IPS-18a (cell line): ENCODE data around the gene SKIC3.

Experiments
- H3K27ac ChIP-seq: one replicate; pipeline ENCODE4 v1.5.1; 2013; ENCODE audit warnings: low read length
- H3K27me3 ChIP-seq: one replicate; pipeline ENCODE4 v1.6.1; 2013; ENCODE audit warnings: mild to moderate bottlenecking, low read length; ENCODE audit not compliant: control insufficient read depth, insufficient read depth
- H3K36me3 ChIP-seq: one replicate; pipeline ENCODE4 v1.6.1; 2013; ENCODE audit warnings: low read depth, low read length; ENCODE audit not compliant: control insufficient read depth
- H3K4me1 ChIP-seq: one replicate; pipeline ENCODE4 v1.6.1; 2013; ENCODE audit warnings: low read depth, low read length; ENCODE audit not compliant: control insufficient read depth
- H3K4me3 ChIP-seq: one replicate; pipeline ENCODE4 v1.5.1; 2013; ENCODE audit warnings: low read length
- H3K9ac ChIP-seq: one replicate; pipeline ENCODE4 v1.6.1; 2013; ENCODE audit warnings: mild to moderate bottlenecking, low read length, moderate library complexity
- H3K9me3 ChIP-seq: one replicate; pipeline ENCODE4 v1.6.1; 2013; ENCODE audit warnings: low read depth, low read length; ENCODE audit not compliant: control insufficient read depth

SKIC3 gene

DNA sequence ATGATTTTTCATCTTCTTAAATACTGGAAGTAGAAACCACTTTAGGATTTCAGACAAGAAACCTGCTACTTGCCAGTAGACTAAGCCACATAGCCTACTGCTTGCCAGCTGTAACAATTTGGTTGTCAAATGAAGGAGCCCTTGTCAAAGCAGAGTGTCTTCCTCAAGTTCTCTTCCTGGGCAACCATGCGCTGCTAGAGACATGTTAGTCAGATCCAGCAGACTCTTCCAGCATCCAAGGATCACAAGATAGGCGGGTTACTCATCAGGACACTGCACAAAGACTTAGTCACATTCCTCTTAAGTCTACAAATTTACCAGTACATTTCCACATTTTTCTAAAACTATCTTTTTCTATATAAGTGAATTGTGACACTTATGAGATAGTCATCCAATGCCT is 24.4 kb downstream of the SKIC3 start:
- Histone ChIP-seq H3K36me3 (peaks cover 30% of the 10 kb centered on the region), H3K27me3 (no peaks in the 10 kb centered on the region), H3K9me3 (no peaks in the 10 kb centered on the region), H3K4me3 (no peak overlapping the region), H3K4me1 (peaks cover 21% of the 10 kb centered on the region), H3K9ac (no peak overlapping the region), H3K27ac (no peak overlapping the region)

DNA sequence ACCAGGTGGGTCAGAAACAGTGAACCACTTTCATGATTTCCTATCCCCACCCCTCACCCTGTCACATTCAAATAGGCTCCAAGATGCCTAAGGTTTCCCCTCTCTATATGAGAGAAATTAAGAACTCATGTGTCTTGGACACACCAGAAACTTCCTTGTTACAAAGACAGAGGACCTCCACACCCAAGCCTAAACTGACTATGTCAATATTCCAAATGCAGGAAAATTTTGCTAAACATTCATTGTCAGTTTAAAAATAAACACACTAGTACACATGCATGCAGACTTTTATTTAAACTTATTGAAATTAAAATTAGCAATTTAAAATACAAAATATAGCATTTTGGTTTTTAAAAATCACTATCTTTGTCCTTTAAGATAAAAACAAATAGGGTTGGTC is 26.2 kb downstream of the SKIC3 start:
- peaks cover 38% of the 10 kb centered on the region for H3K36me3 ChIP-seq
- peaks cover 20% of the 10 kb centered on the region for H3K4me1 ChIP-seq
- no peak overlapping the region for H3K4me3 ChIP-seq

DNA sequence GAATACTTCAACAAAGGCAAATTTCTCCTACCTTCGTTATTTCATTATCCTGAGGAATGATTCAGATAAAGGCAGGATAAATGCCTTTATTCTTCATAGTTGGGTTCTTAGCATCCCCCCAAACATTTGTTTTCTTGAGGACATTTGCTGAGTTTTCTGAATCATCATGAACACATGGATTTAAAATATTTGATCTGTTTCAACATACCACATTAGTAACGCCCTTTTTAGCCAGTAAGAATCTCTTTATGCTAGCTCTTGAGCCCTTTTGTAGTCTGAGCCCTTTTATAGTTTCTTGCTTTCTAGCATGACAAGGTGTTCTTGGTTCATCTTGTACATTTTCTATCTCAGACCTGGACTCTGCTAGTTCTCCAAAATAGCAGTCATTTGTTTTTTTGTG is 27.9 kb downstream of the SKIC3 start:
- H3K36me3 ChIP-seq = peaks cover 42% of the 10 kb centered on the region

More for the DNA sequence above, 26.2 kb downstream of the SKIC3 start:
- Histone ChIP-seq H3K27me3 (no peaks in the 10 kb centered on the region), H3K9ac (no peak overlapping the region), H3K27ac (no peak overlapping the region), H3K9me3 (no peaks in the 10 kb centered on the region)

DNA sequence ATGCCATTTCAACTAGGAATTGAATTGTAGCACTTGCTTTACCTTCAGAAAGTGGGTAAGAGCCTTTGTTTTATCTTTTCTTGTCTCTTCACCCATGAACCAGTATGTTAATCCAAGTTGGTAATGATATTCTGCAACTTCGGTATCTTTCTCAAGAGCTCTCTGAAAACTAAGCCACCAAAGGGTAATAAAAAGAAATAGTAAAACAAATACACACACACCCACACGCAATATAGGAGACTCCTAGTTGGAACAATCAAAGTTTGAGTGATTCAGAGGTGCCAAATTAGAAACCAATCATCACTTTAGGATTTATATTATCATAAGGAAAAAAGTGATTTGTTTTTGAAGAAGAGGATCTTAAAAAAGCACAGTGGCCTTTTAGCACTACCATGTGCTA is 30.4 kb downstream of the SKIC3 start:
- no peak overlapping the region for H3K4me3 ChIP-seq
- H3K9me3 ChIP-seq = no peaks in the 10 kb centered on the region
- H3K9ac ChIP-seq = no peak overlapping the region
- no peaks in the 10 kb centered on the region for H3K27me3 ChIP-seq
- no peak overlapping the region for H3K27ac ChIP-seq
- no peaks in the 10 kb centered on the region for H3K4me1 ChIP-seq
- H3K36me3 ChIP-seq = peaks cover 45% of the 10 kb centered on the region

More for the DNA sequence above, 27.9 kb downstream of the SKIC3 start:
- H3K9me3 ChIP-seq = no peaks in the 10 kb centered on the region
- no peaks in the 10 kb centered on the region for H3K27me3 ChIP-seq
- H3K27ac ChIP-seq = no peak overlapping the region
- no peak overlapping the region for H3K4me3 ChIP-seq
- no peak overlapping the region for H3K9ac ChIP-seq
- H3K4me1 ChIP-seq = peaks cover 3% of the 10 kb centered on the region

DNA sequence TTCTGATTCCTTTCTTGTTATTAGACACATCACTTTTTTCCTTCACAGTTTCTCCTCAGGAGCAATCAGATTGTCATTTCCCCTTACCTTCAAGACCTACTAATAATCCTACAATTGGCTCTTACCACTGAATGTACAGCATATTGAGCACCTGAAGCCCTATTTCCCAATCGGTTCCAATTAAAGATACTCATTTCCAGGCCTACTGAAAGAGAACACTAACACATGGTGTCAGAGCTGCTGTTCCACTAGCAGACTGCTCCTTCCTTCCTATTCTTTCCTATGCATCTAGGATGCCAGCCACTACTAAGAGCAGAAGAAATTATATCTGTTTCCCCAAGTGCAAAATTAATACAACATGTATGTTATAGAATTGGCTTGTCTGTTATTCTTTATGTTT is 34.6 kb downstream of the SKIC3 start:
- no peaks in the 10 kb centered on the region for H3K9me3 ChIP-seq
- H3K9ac ChIP-seq = no peak overlapping the region
- H3K27me3 ChIP-seq = no peaks in the 10 kb centered on the region
- H3K36me3 ChIP-seq = peaks cover 32% of the 10 kb centered on the region
- no peaks in the 10 kb centered on the region for H3K4me1 ChIP-seq
- H3K27ac ChIP-seq = no peak overlapping the region
- no peak overlapping the region for H3K4me3 ChIP-seq

DNA sequence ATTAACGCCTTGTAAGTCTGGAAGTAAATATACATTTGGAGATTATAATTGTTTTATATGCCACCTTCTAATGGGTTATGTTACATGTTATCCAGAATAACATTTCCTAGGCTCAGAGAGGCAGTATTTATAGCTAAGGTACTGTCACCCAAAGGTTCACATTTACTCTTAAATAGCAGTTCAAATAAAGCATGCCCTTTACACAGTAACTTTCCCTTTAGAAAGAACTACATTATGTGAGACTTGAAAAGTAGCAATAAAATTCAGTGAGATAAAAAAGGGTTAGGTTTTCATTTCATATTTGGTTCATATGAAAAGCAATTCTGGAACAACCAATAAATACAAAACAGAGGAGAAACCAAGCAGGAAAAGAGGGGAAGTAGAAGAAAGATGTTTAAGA is 35.1 kb downstream of the SKIC3 start:
- Histone ChIP-seq H3K27me3 (no peaks in the 10 kb centered on the region), H3K9ac (no peak overlapping the region), H3K27ac (no peak overlapping the region), H3K9me3 (no peaks in the 10 kb centered on the region), H3K4me3 (no peak overlapping the region), H3K36me3 (peaks cover 30% of the 10 kb centered on the region), H3K4me1 (no peaks in the 10 kb centered on the region)

DNA sequence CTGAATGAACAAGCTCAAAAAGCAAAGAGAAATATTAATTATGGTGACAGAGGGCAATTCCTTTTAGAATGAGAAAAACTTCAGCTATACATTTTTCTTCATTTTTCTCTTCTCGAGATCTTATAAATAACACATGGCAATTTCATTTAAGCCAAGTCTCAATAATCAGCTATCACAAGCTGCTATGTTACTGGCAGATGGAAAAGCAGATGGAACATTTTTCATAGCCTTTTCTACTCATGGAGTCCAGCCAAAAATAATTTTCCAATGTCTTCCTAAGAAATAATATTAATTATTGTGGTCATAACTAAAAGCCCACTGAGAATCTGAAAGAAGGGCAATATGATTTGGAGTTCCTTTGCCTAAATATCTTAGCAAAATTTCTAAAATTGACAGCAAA is 35.6 kb downstream of the SKIC3 start:
- Histone ChIP-seq H3K4me3 (no peak overlapping the region), H3K27me3 (no peaks in the 10 kb centered on the region), H3K9me3 (no peaks in the 10 kb centered on the region), H3K36me3 (peaks cover 33% of the 10 kb centered on the region), H3K27ac (no peak overlapping the region), H3K9ac (no peak overlapping the region), H3K4me1 (no peaks in the 10 kb centered on the region)

DNA sequence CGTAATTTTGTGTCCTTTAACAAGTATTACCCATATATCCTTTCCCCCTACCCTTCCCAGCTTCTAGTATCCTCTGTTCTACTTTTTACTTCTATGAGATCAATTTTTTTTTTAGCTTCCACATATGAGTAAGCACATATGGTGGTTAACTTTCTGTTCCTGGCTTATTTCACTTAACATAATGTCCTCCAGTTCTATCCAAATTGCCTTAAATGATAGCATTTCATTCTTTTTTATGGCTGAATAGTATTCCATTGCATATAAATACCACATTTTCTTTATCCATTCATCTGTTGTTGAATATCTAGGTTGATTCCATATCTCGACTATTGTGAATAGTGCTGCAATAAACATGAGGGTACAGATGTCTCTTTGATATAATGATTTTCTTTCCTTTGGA is 36.4 kb downstream of the SKIC3 start:
- Histone ChIP-seq H3K4me1 (no peaks in the 10 kb centered on the region), H3K27me3 (no peaks in the 10 kb centered on the region), H3K9me3 (no peaks in the 10 kb centered on the region), H3K4me3 (no peak overlapping the region), H3K9ac (no peak overlapping the region), H3K36me3 (peaks cover 34% of the 10 kb centered on the region), H3K27ac (no peak overlapping the region)

DNA sequence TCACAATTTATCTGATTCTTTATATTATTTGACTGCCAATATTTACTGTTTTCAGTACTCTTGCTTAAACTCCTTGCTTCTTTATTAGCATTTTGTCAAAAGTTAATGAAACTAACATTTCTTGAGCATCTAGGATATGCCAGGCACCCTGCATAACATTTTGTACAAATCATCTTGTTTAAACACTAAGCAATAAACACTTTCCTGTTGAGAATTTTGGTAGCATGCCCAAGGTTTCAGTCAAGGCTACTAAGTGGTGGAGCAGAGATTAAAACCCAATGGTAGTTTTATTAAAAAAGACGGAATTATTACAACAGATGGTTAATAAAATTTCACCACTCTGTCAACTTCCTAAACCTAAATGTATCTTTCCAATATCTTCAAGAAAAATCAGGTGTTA is 43.2 kb downstream of the SKIC3 start:
- Histone ChIP-seq H3K9me3 (no peaks in the 10 kb centered on the region), H3K9ac (no peak overlapping the region), H3K27ac (no peak overlapping the region), H3K4me1 (no peaks in the 10 kb centered on the region), H3K4me3 (no peak overlapping the region), H3K36me3 (peaks cover 50% of the 10 kb centered on the region), H3K27me3 (no peaks in the 10 kb centered on the region)

DNA sequence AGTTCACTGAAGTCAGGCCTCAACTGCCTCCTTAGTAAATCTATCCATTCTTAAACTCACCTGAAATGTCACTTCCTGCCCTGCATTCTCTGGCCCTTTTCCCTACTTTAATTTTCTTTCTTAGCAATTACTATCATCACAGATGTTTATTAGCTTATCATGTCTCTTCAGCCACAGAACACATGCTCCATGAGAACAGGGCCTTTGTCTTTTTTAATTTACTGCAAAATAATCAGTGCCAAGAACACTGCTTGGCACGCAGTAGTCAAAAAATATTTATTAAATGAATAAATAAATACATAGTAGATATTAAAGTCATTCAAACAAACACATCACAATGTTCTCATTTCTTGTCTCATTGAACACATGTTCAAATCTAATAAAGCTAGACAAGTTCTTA is 46.2 kb downstream of the SKIC3 start:
- no peak overlapping the region for H3K27ac ChIP-seq
- H3K4me3 ChIP-seq = no peak overlapping the region
- H3K9me3 ChIP-seq = no peaks in the 10 kb centered on the region
- H3K4me1 ChIP-seq = no peaks in the 10 kb centered on the region
- H3K36me3 ChIP-seq = peaks cover 42% of the 10 kb centered on the region
- H3K9ac ChIP-seq = no peak overlapping the region
- H3K27me3 ChIP-seq = no peaks in the 10 kb centered on the region
